Caco-2 (cell line): Measurements from ENCODE around the gene IDNK. TPM values are rescaled to one million over a fixed set of nuclear protein-coding genes. Genes with fewer than 3 reads are reported as not detected.

Experiments
- BruUV-seq: library from RNA; stranded (reverse); fragments of 400-500 nt; replicated peaks from 2 replicates; lab custom pipeline; 2021; lab: Mats Ljungman, UMichigan
- CTCF ChIA-PET: fragments of 300-600 bp; sonication (Branson Sonifier 250); formaldehyde crosslinking; loops from one replicate; lab custom pipeline; 2022; ENCODE audit warnings: antibody characterized with exemption; lab: Charles Lee
- POLR2A ChIA-PET: fragments of 300-600 bp; sonication (Branson Sonifier 250); formaldehyde crosslinking; loops from one replicate; lab custom pipeline; 2022; ENCODE audit warnings: antibody characterized with exemption; lab: Charles Lee
- DNase-seq, 2 experiments: peaks; one replicate each; pipeline versions ENCODE4 v3.0.0 to v3.0.0-alpha.2; 2020 to 2022
- H3K27me3 ChIP-seq: replicated peaks from 2 replicates; pipeline ENCODE4 v1.6.0; 2011; ENCODE audit warnings: low read length; ENCODE audit not compliant: control insufficient read depth, insufficient read depth
- H3K36me3 ChIP-seq: 2 replicates; pipeline ENCODE4 v1.5.1; 2011; ENCODE audit warnings: low read length; ENCODE audit not compliant: control insufficient read depth, insufficient read depth
- H3K4me1 ChIP-seq: fragments of 250-450 bp; sonication (Bioruptor Pico); 2 replicates; pipeline ENCODE4 v1.5.1; 2020; ENCODE audit warnings: mild to moderate bottlenecking
- H3K4me3 ChIP-seq: 2 replicates; pipeline ENCODE4 v1.5.1; 2011; ENCODE audit warnings: low read depth, mild to moderate bottlenecking, control low read depth, low read length
- H3K9me3 ChIP-seq: fragments of 250-450 bp; sonication (Bioruptor Pico); 2 replicates; pipeline ENCODE4 v1.5.1; 2020; ENCODE audit warnings: mild to moderate bottlenecking, moderate library complexity
- H3K27ac Mint-ChIP-seq: one replicate; pipeline ENCODE4 v1.8.0; 2022; ENCODE audit warnings: mixed read lengths; ENCODE audit not compliant: unreplicated experiment
- H3K27me3 Mint-ChIP-seq: one replicate; pipeline ENCODE4 v1.8.0; 2022; ENCODE audit warnings: mixed read lengths; ENCODE audit not compliant: insufficient read depth, unreplicated experiment
- H3K36me3 Mint-ChIP-seq: one replicate; pipeline ENCODE4 v1.8.0; 2022; ENCODE audit warnings: mild to moderate bottlenecking, mixed read lengths; ENCODE audit not compliant: insufficient read depth, unreplicated experiment
- H3K4me1 Mint-ChIP-seq: one replicate; pipeline ENCODE4 v1.8.0; 2022; ENCODE audit warnings: low read depth, mixed read lengths; ENCODE audit not compliant: unreplicated experiment
- H3K4me3 Mint-ChIP-seq: one replicate; pipeline ENCODE4 v1.8.0; 2022; ENCODE audit warnings: mild to moderate bottlenecking, moderate library complexity, mixed read lengths; ENCODE audit not compliant: unreplicated experiment
- H3K9me3 Mint-ChIP-seq: one replicate; pipeline ENCODE4 v1.8.0; 2022; ENCODE audit warnings: mixed read lengths; ENCODE audit not compliant: unreplicated experiment
- intact Hi-C: fragments of 100-400 bp; cut with micrococcal nuclease; formaldehyde crosslinking; loops from one replicate; pipeline ENCODE4 v1.10.0; 2022; ENCODE audit not compliant: unreplicated experiment
- total RNA-seq: library from RNA; stranded (reverse); gene quantifications from 2 replicates; pipeline ENCODE4 v1.2.3, GENCODE V29; 2022
- TF ChIP-seq, protein P1 (sequence below), 2 experiments: fragments of 200-600 bp in 1 of 2; IDR thresholded peaks; 1 replicate in 1 of 2; 2 replicates in 1 of 2; pipeline versions ENCODE4 v1.5.1 to v1.8.0; 2011 to 2022; ENCODE audit warnings: antibody characterized with exemption in 1 of 2, control low read depth in 1 of 2, inconsistent platforms in 1 of 2, low read depth in 1 of 2, low read length in 1 of 2, mild to moderate bottlenecking in 1 of 2, moderate library complexity in 1 of 2; ENCODE audit not compliant: insufficient read depth in 1 of 2, severe bottlenecking in 1 of 2, unreplicated experiment in 1 of 2

The IDNK gene
- total RNA-seq, 1 experiment from 2014 or later, result 4.3 TPM

DNA sequence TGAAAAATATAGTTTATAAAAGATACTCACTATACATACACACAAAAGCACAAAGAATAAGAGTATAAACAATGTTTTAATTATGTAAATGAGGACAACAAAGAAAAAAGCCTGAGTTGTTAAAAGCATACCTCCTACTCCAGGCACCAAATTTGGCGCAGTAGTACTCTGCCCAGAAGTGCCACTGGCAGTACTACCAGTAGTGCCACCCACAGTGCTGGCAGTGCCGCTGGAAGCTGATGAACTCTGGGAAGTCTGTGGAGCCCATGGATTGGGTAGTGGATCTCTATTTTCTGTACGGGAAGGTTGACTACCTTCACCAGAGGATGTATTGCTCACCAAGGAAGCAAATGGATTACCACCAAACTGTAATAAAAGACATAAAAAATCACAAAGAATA lies 54.7 kb downstream of the IDNK start:
- H3K36me3 ChIP-seq, result no peaks in the 10 kb centered on the region
- no peaks in the 10 kb centered on the region for H3K4me1 Mint-ChIP-seq
- no peaks in the 10 kb centered on the region for H3K9me3 Mint-ChIP-seq
- H3K27ac Mint-ChIP-seq, result no peak overlapping the region
- no peak for DNase-seq
- H3K9me3 ChIP-seq, result no peaks in the 10 kb centered on the region
- TF ChIP-seq, protein P1, sequence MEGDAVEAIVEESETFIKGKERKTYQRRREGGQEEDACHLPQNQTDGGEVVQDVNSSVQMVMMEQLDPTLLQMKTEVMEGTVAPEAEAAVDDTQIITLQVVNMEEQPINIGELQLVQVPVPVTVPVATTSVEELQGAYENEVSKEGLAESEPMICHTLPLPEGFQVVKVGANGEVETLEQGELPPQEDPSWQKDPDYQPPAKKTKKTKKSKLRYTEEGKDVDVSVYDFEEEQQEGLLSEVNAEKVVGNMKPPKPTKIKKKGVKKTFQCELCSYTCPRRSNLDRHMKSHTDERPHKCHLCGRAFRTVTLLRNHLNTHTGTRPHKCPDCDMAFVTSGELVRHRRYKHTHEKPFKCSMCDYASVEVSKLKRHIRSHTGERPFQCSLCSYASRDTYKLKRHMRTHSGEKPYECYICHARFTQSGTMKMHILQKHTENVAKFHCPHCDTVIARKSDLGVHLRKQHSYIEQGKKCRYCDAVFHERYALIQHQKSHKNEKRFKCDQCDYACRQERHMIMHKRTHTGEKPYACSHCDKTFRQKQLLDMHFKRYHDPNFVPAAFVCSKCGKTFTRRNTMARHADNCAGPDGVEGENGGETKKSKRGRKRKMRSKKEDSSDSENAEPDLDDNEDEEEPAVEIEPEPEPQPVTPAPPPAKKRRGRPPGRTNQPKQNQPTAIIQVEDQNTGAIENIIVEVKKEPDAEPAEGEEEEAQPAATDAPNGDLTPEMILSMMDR (IDR thresholded peaks at IDR 0.05; ENCODE audit: insufficient read depth in 1 of 2, low read depth in 1 of 2, low read length in 1 of 2, severe bottlenecking in 1 of 2, unreplicated experiment in 1 of 2), result no peak
- H3K27me3 Mint-ChIP-seq, result no peaks in the 10 kb centered on the region
- H3K4me1 ChIP-seq, result no peaks in the 10 kb centered on the region
- BruUV-seq, result no TSS peak
- H3K36me3 Mint-ChIP-seq, result peaks cover 44% of the 10 kb centered on the region
- H3K4me3 Mint-ChIP-seq, result no peak overlapping the region
- ChIA-PET CTCF (no interaction called here), POLR2A (no interaction called here)
- intact Hi-C loops, result no loop called here
- no peaks in the 10 kb centered on the region for H3K27me3 ChIP-seq
- no peak overlapping the region for H3K4me3 ChIP-seq

DNA sequence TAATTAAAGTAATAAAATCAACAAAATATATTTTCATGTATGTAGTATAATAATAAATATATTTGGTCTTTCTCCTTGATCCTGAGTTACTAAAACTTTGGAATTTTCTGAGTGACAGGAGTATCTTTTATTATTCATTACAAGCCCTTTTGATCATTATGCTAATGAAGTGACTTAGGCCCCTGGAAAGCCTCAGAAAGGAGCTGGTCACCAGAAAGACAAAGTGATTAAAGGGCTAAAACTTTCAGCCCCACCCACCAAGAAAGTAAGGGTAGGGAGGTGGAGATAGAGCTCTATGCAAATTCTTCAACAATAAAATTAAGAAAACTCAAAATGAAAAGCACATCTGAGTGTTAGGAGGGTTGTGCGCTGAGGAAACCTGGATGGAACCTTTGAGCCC lies 57.3 kb downstream of the IDNK start:
- Mint-ChIP-seq H3K9me3 (no peaks in the 10 kb centered on the region), H3K36me3 (peaks cover 31% of the 10 kb centered on the region), H3K4me3 (no peak overlapping the region), H3K27ac (no peak overlapping the region), H3K4me1 (no peaks in the 10 kb centered on the region), H3K27me3 (no peaks in the 10 kb centered on the region)
- Histone ChIP-seq H3K27me3 (no peaks in the 10 kb centered on the region), H3K9me3 (no peaks in the 10 kb centered on the region), H3K36me3 (no peaks in the 10 kb centered on the region), H3K4me3 (no peak overlapping the region), H3K4me1 (no peaks in the 10 kb centered on the region)
- BruUV-seq, result no TSS peak
- no peak for DNase-seq
- TF ChIP-seq, protein P1 (IDR thresholded peaks at IDR 0.05; ENCODE audit: insufficient read depth in 1 of 2, low read depth in 1 of 2, low read length in 1 of 2, severe bottlenecking in 1 of 2, unreplicated experiment in 1 of 2), result no peak
- intact Hi-C loops, result no loop called here
- CTCF ChIA-PET, result no interaction called here
- POLR2A ChIA-PET, result no interaction called here

DNA sequence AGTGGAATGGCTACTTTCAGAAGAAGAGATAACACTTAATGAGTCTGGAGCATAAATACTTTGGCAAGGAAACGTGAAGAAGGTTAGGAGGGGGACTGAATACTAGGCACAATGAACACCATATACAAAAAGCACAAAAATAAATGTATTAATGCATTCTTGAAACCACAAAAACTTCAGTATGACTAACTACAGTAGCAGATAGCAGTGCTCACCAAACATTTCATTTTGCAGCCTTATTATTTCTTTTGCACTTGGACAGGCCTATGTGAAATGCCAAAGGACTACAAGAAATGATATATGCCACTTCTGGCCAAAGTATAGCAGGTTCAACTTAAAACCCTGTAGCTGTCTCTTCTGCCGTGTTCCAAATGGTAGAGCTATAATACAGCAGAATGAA lies 58.5 kb downstream of the IDNK start:
- no peak for DNase-seq
- Histone ChIP-seq H3K4me1 (no peaks in the 10 kb centered on the region), H3K9me3 (no peaks in the 10 kb centered on the region), H3K36me3 (no peaks in the 10 kb centered on the region), H3K27me3 (no peaks in the 10 kb centered on the region), H3K4me3 (no peak overlapping the region)
- H3K4me3 Mint-ChIP-seq, result no peak overlapping the region
- H3K27ac Mint-ChIP-seq, result no peak overlapping the region
- no peaks in the 10 kb centered on the region for H3K9me3 Mint-ChIP-seq
- H3K36me3 Mint-ChIP-seq, result peaks cover 32% of the 10 kb centered on the region
- CTCF ChIA-PET, result no interaction called here
- no TSS peak for BruUV-seq
- H3K27me3 Mint-ChIP-seq, result no peaks in the 10 kb centered on the region
- TF ChIP-seq, protein P1 (IDR thresholded peaks at IDR 0.05; ENCODE audit: insufficient read depth in 1 of 2, low read depth in 1 of 2, low read length in 1 of 2, severe bottlenecking in 1 of 2, unreplicated experiment in 1 of 2), result no peak
- no peaks in the 10 kb centered on the region for H3K4me1 Mint-ChIP-seq
- POLR2A ChIA-PET, result no interaction called here
- intact Hi-C loops, result no loop called here
